Transverse colon (tissue), 4 donors: ENCODE measurements around the gene SELPLG. TPM values are rescaled to one million over a fixed set of nuclear protein-coding genes. Genes with fewer than 3 reads are reported as not detected.

Experiments
- DNase-seq: peaks from one replicate; pipeline ENCODE4 v3.0.0-alpha.2; 2019
- H3K27ac ChIP-seq, 4 donors: fragments of 200-600 bp; sonication (generic); 2 replicates each; pipeline ENCODE4 v1.5.1; 2016 to 2018; ENCODE audit warnings: inconsistent platforms in 4 of 4
- H3K27me3 ChIP-seq: fragments of 200-600 bp; sonication (generic); 2 replicates; pipeline ENCODE4 v1.5.1; 2017; ENCODE audit warnings: inconsistent platforms
- H3K36me3 ChIP-seq, 4 donors: fragments of 200-600 bp; sonication (generic); 2 replicates each; pipeline ENCODE4 v1.5.1; 2017 to 2019; ENCODE audit warnings: inconsistent platforms in 4 of 4
- H3K4me1 ChIP-seq, 4 donors: fragments of 200-600 bp; sonication (generic); 2 replicates each; pipeline ENCODE4 v1.5.1; 2017 to 2020; ENCODE audit warnings: inconsistent platforms in 4 of 4
- H3K4me3 ChIP-seq, 4 donors: fragments of 200-600 bp; sonication (generic); 1 replicate in 1 of 4; 2 replicates in 3 of 4; pipeline versions ENCODE4 v1.5.1 to v1.6.1; 2017 to 2019; ENCODE audit warnings: inconsistent platforms in 4 of 4
- H3K9me3 ChIP-seq, 2 donors: fragments of 200-600 bp; sonication (generic); 2 replicates each; pipeline ENCODE4 v1.5.1; 2017 to 2019; ENCODE audit warnings: inconsistent platforms in 2 of 2
- EP300 ChIP-seq: sonication (generic); formaldehyde crosslinking; IDR thresholded peaks from one replicate; pipeline ENCODE4 v1.6.1; 2017; ENCODE audit warnings: antibody characterized with exemption, low read depth
- POLR2A ChIP-seq: fragments of 450-650 bp; IDR thresholded peaks from one replicate; pipeline ENCODE4 v1.6.1; 2016; ENCODE audit warnings: antibody characterized with exemption, mild to moderate bottlenecking, moderate library complexity
- POLR2AphosphoS5 ChIP-seq, 3 donors: sonication (generic); formaldehyde crosslinking; IDR thresholded peaks; one replicate each; pipeline ENCODE4 v1.6.1; 2016; ENCODE audit warnings: antibody characterized with exemption in 3 of 3
- WGBS, 2 donors: methylation state at CpG; one replicate each; pipeline ENCODE4 v1.1.5; 2018; ENCODE audit warnings: low coverage in 1 of 2; 5-methylcytosine and 5-hydroxymethylcytosine counted together
- in situ Hi-C, 4 donors: fragments of 200-750 bp; cut with MboI; loops; one replicate each; pipeline versions ENCODE4 v1.15.0 to v1.15.1; 2017; ENCODE audit warnings: low sequenced_read_pairs in 3 of 4, low pct_ligation_motif_present in 1 of 4, low pct_unique_long_range_greater_than_20kb in 1 of 4
- intact Hi-C: fragments of 100-400 bp; cut with DNase I; formaldehyde crosslinking; loops from one replicate; pipeline ENCODE4 v1.15.1; 2023; ENCODE audit warnings: low total_unique reads
- total RNA-seq, 4 donors: library from RNA; depleted of rRNA; stranded (reverse); fragments of >200 nt; gene quantifications; one replicate each; pipeline ENCODE4 v1.1.0, GENCODE V29; 2016
- TF ChIP-seq, protein P1 (sequence below), 5 experiments: fragments of 200-600 bp in 3 of 5; fragments of 450-650 bp in 2 of 5; sonication (generic) in 3 of 5; IDR thresholded peaks; 1 replicate in 2 of 5; 2 replicates in 3 of 5; pipeline ENCODE4 v1.5.1; 2016 to 2017; ENCODE audit warnings: antibody characterized with exemption in 5 of 5, inconsistent platforms in 3 of 5, mild to moderate bottlenecking in 2 of 5, moderate library complexity in 1 of 5

The SELPLG gene
- total RNA-seq, 4 donors from 2014 or later = 1.6 to 9.4 (median 3.6) TPM

DNA sequence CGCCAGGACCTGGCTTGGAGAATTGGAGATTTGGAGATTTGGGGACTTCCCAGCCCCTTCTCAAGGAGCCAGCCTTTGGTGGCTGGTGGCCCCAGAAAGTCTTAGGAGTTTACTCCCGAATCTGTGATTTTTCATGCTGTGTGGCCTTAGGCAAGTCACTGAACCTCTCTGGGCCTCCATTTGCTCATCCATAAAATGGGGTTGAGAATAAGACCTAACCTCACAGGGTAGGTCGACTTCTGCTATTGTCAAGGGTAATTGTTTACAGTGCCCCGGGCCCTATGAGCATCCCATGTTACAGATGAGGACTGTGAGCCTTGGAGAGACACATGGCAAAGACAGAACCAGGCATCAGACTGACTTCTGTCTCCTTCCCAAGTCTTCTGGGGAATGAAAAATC lies 19.7 kb downstream of the SELPLG start:
- Histone ChIP-seq H3K4me3 (no peak overlapping the region), H3K27ac (no peak overlapping the region), H3K27me3 (no peaks in the 10 kb centered on the region), H3K9me3 (no peaks in the 10 kb centered on the region), H3K36me3 (no peaks in the 10 kb centered on the region), H3K4me1 (peaks cover 0 to 18% (median 0%) of the 10 kb centered on the region in 4 donors)
- DNase-seq = no peak
- TF ChIP-seq POLR2A (no peak), EP300 (no peak)
- WGBS, 2 donors = 78% methylated on average over 4 of the region's 4 CpGs; no CpG with 5 or more reads in 1 of the 2 donors
- intact Hi-C loops (loop anchor here (10.0 kb wide), 1 partner anchor 341 kb away; no protein-coding TSS in a partner anchor), in situ Hi-C loops (loop anchor here in 2 of 4 donors (5.0 to 10.0 kb wide), 2 partner anchors 42 to 49 kb away; partner anchors contain the start of genes ISCU (in 1 of the 2) and SART3 (in 1 of the 2))

DNA sequence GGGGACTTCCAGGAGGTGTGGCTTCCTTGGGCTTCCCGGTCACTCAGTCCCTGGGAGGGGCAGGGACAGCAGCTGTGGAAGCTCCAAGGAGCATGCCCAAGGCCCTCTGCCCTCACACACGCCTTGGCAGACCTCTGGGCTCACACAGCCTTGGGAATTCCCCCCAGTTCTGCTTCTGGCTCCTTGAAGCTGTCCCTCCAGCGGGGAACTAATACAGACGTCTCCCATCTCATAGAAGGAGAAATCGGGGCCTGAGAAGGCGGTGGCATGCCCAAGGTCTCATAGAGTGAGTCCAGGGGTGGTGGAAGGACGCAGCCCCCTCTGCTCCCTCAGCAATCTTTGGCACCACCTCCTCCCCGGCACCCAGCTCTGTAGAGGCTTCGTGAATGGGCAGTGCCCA lies 20.1 kb downstream of the SELPLG start:
- no peak overlapping the region for H3K27ac ChIP-seq
- H3K36me3 ChIP-seq = no peaks in the 10 kb centered on the region
- DNase-seq = no peak
- H3K9me3 ChIP-seq = no peaks in the 10 kb centered on the region
- WGBS, 2 donors = 60% methylated on average over 9 of the region's 9 CpGs; no CpG with 5 or more reads in 1 of the 2 donors
- intact Hi-C loops = loop anchor here (10.0 kb wide), 1 partner anchor 341 kb away; no protein-coding TSS in a partner anchor
- H3K27me3 ChIP-seq = no peaks in the 10 kb centered on the region
- TF ChIP-seq EP300 = no peak
- no peak overlapping the region for H3K4me3 ChIP-seq
- in situ Hi-C loops = loop anchor here in 2 of 4 donors (5.0 to 10.0 kb wide), 2 partner anchors 41 to 49 kb away; partner anchors contain the start of genes ISCU (in 1 of the 2) and SART3 (in 1 of the 2)
- H3K4me1 ChIP-seq = peaks cover 0 to 18% (median 0%) of the 10 kb centered on the region in 4 donors

DNA sequence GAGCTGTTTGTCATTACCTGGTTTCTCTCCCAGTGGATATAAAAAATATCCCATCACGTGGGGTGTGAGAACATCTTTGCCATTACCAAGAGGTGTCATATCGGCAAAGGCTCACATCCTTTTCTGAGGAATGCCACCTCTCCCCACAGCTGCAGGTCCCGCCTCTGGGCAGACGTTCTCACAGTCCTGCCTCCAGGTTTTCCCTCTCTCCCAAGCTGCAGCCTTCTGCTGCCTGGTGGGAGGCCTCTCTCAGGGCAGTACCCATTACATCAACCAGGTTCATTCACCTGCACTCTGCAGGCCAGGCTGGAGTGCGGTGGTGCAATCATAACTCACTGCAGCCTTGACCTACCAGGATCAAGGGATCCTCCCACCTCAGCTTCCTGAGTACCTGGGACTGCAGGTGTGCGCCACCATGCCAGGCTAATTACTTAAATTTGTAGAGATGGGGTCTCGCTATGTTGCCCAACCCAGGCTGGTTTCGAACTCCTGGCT lies 20.9 kb downstream of the SELPLG start:
- intact Hi-C loops = loop anchor here (10.0 kb wide), 1 partner anchor 342 kb away; no protein-coding TSS in a partner anchor
- WGBS, 2 donors = 64 to 71% methylated on average over 3 to 8 of the region's 8 CpGs

DNA sequence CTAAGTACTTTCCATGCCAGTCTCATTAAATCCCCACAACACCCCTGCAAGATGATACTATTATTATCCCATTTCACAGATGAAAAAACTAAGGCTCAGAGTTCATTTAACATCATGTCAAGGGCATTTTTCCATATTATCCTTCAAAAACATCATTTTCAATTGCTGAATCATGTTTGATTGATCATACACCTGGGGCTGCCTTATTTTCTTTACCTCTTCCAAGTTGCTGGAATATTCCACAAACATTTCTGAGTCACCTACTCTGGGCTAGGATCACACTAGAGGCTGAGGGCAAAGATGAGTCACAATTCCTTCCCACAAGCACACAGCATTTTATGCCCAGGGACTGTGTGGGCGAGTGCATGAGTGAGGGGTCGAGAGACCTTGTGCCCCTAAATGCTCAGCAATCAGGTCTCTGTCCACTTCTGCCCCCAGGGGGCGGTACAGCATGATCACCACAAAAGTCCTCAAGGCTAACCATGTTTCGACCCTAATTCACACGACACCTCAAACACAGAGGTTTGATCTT lies 21.7 kb downstream of the SELPLG start:
- H3K9me3 ChIP-seq = no peaks in the 10 kb centered on the region
- no peak overlapping the region for H3K4me3 ChIP-seq
- H3K27me3 ChIP-seq = no peaks in the 10 kb centered on the region
- intact Hi-C loops = loop anchor here (10.0 kb wide), 1 partner anchor 343 kb away; no protein-coding TSS in a partner anchor
- 55% methylated on average over 5 of the region's 5 CpGs; no CpG with 5 or more reads in 1 of the 2 donors for WGBS, 2 donors
- H3K4me1 ChIP-seq = peaks cover 0 to 9% (median 0%) of the 10 kb centered on the region in 4 donors
- H3K36me3 ChIP-seq = no peaks in the 10 kb centered on the region
- in situ Hi-C loops = loop anchor here in 2 of 4 donors (5.0 to 10.0 kb wide), 2 partner anchors 40 to 47 kb away; partner anchors contain the start of genes ISCU (in 1 of the 2) and SART3 (in 1 of the 2)
- no peak for DNase-seq
- TF ChIP-seq, protein P1, sequence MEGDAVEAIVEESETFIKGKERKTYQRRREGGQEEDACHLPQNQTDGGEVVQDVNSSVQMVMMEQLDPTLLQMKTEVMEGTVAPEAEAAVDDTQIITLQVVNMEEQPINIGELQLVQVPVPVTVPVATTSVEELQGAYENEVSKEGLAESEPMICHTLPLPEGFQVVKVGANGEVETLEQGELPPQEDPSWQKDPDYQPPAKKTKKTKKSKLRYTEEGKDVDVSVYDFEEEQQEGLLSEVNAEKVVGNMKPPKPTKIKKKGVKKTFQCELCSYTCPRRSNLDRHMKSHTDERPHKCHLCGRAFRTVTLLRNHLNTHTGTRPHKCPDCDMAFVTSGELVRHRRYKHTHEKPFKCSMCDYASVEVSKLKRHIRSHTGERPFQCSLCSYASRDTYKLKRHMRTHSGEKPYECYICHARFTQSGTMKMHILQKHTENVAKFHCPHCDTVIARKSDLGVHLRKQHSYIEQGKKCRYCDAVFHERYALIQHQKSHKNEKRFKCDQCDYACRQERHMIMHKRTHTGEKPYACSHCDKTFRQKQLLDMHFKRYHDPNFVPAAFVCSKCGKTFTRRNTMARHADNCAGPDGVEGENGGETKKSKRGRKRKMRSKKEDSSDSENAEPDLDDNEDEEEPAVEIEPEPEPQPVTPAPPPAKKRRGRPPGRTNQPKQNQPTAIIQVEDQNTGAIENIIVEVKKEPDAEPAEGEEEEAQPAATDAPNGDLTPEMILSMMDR (IDR thresholded peaks at IDR 0.05) = peak; percentile 22 to 33 (median 32)
- TF ChIP-seq EP300 = no peak
- H3K27ac ChIP-seq = no peak overlapping the region

More for the DNA sequence above, 20.9 kb downstream of the SELPLG start:
- DNase-seq = no peak
- no peaks in the 10 kb centered on the region for H3K9me3 ChIP-seq
- peaks cover 0 to 12% (median 0%) of the 10 kb centered on the region in 4 donors for H3K4me1 ChIP-seq
- no peak overlapping the region for H3K27ac ChIP-seq
- H3K36me3 ChIP-seq = no peaks in the 10 kb centered on the region
- in situ Hi-C loops = loop anchor here in 2 of 4 donors (5.0 to 10.0 kb wide), 2 partner anchors 41 to 48 kb away; partner anchors contain the start of genes ISCU (in 1 of the 2) and SART3 (in 1 of the 2)
- H3K27me3 ChIP-seq = no peaks in the 10 kb centered on the region
- no peak for TF ChIP-seq POLR2AphosphoS5 (IDR thresholded peaks at IDR 0.05)
- no peak for TF ChIP-seq EP300
- TF ChIP-seq, protein P1 (IDR thresholded peaks at IDR 0.05) = no peak
- TF ChIP-seq POLR2A = no peak
- H3K4me3 ChIP-seq = no peak overlapping the region
